Nephron (organoid): ENCODE data around the gene STK32B.

Source experiments
- H3K27ac Mint-ChIP-seq, 3 experiments: 2 replicates each; pipeline ENCODE4 v1.8.0; 2020; ENCODE audit warnings: mixed read lengths in 3 of 3, mild to moderate bottlenecking in 2 of 3, moderate library complexity in 1 of 3
- H3K27me3 Mint-ChIP-seq: 2 replicates; pipeline ENCODE4 v1.8.0; 2021; ENCODE audit warnings: low read depth, mild to moderate bottlenecking, moderate library complexity, mixed read lengths
- H3K36me3 Mint-ChIP-seq: 2 replicates; pipeline ENCODE4 v1.8.0; 2020; ENCODE audit warnings: low read depth, mixed read lengths
- H3K4me1 Mint-ChIP-seq: 2 replicates; pipeline ENCODE4 v1.8.0; 2020; ENCODE audit warnings: mixed read lengths
- H3K4me3 Mint-ChIP-seq, 3 experiments: 2 replicates each; pipeline ENCODE4 v1.8.0; 2020; ENCODE audit warnings: mild to moderate bottlenecking in 3 of 3, mixed read lengths in 3 of 3, moderate library complexity in 2 of 3
- H3K9me3 Mint-ChIP-seq: 2 replicates; pipeline ENCODE4 v1.8.0; 2020; ENCODE audit warnings: mixed read lengths
- TF ChIP-seq, protein P1 (sequence below), 3 experiments: fragments of 200-600 bp; sonication (generic); IDR thresholded peaks; one replicate each; pipeline ENCODE4 v1.5.0; 2021; ENCODE audit warnings: antibody characterized with exemption in 3 of 3; ENCODE audit not compliant: unreplicated experiment in 3 of 3

STK32B gene

DNA sequence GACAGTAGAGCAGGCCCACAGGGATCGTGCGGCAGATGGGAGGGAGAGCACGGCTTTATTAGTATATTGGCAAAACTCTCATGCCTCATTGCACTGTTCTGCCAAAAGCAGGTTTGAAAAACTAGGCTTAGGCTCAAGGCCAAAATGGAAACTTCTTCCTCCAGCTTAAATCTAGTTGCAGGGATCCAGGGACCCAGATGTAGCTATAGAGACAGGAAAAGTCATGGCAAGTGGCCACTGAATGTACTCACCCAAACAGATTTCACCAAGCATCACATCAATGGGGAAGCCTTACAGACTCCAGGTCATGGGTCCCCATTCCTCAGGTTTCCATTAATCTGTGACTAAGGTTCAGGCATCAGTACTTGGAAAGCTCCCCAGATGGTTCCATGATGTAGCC lies 149.2 kb downstream of the STK32B start:
- TF ChIP-seq, protein P1, sequence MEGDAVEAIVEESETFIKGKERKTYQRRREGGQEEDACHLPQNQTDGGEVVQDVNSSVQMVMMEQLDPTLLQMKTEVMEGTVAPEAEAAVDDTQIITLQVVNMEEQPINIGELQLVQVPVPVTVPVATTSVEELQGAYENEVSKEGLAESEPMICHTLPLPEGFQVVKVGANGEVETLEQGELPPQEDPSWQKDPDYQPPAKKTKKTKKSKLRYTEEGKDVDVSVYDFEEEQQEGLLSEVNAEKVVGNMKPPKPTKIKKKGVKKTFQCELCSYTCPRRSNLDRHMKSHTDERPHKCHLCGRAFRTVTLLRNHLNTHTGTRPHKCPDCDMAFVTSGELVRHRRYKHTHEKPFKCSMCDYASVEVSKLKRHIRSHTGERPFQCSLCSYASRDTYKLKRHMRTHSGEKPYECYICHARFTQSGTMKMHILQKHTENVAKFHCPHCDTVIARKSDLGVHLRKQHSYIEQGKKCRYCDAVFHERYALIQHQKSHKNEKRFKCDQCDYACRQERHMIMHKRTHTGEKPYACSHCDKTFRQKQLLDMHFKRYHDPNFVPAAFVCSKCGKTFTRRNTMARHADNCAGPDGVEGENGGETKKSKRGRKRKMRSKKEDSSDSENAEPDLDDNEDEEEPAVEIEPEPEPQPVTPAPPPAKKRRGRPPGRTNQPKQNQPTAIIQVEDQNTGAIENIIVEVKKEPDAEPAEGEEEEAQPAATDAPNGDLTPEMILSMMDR (IDR thresholded peaks at IDR 0.05; ENCODE audit: unreplicated experiment in 3 of 3) = no peak
- H3K36me3 Mint-ChIP-seq = no peaks in the 10 kb centered on the region
- no peak overlapping the region for H3K4me3 Mint-ChIP-seq

DNA sequence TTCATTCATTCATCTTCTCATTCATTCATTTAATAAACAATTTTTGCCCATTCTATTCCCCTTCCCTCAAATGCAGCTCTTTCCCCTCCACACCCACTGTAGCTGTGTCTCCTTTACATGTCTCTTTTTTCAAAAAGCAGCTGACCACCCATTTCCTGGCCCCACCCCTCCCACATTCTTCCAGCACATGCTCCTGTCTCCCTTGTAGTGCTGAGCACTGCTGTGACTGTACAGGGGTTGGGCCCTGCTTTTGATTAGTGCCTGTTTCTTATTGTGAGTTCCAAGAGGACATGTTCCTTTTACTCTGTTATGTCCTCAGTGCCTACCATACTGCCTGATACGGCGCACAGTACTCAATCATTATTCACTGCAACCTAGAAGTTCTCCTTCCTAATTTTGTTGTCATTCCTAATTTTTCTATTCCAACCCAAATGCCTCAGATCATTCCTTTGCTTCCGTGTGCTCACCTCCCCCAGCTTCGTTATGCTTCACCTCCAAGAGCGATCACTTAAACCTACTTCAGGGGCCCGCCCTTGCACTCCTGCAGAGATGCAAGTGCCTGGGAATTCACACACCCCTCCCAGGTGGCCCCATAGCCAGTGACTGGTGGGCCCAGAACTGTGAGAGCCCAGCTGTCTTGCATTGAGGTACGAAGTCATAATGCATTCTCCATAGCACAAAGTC lies 152.2 kb downstream of the STK32B start:
- Mint-ChIP-seq H3K27ac (no peak overlapping the region), H3K27me3 (peaks cover 20% of the 10 kb centered on the region), H3K36me3 (no peaks in the 10 kb centered on the region), H3K4me3 (no peak overlapping the region), H3K4me1 (peaks cover 10% of the 10 kb centered on the region), H3K9me3 (peaks cover 6% of the 10 kb centered on the region)
- TF ChIP-seq, protein P1 (IDR thresholded peaks at IDR 0.05; ENCODE audit: unreplicated experiment in 3 of 3) = no peak

More for the DNA sequence above, 149.2 kb downstream of the STK32B start:
- peaks cover 4% of the 10 kb centered on the region for H3K4me1 Mint-ChIP-seq
- peaks cover 3% of the 10 kb centered on the region for H3K9me3 Mint-ChIP-seq
- peaks cover 18% of the 10 kb centered on the region for H3K27me3 Mint-ChIP-seq
- H3K27ac Mint-ChIP-seq = no peak overlapping the region

- TF ChIP-seq, protein P1 (IDR thresholded peaks at IDR 0.05; ENCODE audit: unreplicated experiment in 3 of 3) = no peak
- peaks cover 6% of the 10 kb centered on the region for H3K9me3 Mint-ChIP-seq
- H3K36me3 Mint-ChIP-seq = no peaks in the 10 kb centered on the region
- H3K27ac Mint-ChIP-seq = no peak overlapping the region
- H3K4me1 Mint-ChIP-seq = peaks cover 10% of the 10 kb centered on the region
- no peak overlapping the region for H3K4me3 Mint-ChIP-seq
- peaks cover 23% of the 10 kb centered on the region for H3K27me3 Mint-ChIP-seq
Measured at GRCh38 chr4:5203993-5204310, 152.7 kb downstream of the STK32B start.

- no peak overlapping the region for H3K27ac Mint-ChIP-seq
- peaks cover 20% of the 10 kb centered on the region for H3K27me3 Mint-ChIP-seq
- TF ChIP-seq, protein P1 (IDR thresholded peaks at IDR 0.05; ENCODE audit: unreplicated experiment in 3 of 3) = no peak
- peaks cover 6% of the 10 kb centered on the region for H3K9me3 Mint-ChIP-seq
- peaks cover 10% of the 10 kb centered on the region for H3K4me1 Mint-ChIP-seq
- no peak overlapping the region for H3K4me3 Mint-ChIP-seq
- H3K36me3 Mint-ChIP-seq = no peaks in the 10 kb centered on the region
Measured at GRCh38 chr4:5204781-5205180, 153.5 kb downstream of the STK32B start.

DNA sequence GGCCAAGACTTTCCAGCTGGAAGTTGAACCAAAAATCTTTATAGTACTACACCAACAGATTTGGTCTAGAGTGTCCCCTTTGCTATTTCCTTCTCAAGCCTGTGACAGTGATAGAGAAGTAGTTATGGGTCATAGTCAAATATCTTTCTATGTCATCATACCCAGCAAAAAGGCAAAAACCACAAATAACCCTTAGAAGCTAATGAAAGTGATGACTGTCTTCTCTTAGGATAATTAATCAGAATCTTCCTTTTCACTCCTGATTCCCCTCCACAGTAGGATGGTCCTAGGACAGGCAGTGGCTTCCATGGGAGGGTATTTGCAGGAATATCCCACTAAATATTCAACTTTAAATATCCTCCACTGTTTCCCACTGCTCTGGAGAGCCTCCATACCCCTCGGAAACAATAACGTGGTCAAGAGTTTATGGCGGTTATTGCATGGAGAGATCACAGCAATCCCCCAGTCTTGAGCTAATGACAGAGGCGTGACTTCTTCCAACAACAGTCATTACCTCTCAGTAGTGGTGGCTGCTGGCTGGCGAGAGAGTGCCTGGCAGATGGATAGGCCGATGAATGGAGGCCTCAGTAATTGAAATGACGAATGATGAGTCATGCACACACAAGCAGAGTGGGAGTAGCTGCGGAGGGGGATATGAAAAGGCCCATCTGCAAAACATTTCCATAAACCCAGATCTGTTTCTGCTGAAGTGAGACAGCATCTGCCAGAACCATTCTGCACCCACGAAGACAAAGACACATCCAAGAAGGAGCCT lies 154.9 kb downstream of the STK32B start:
- H3K4me3 Mint-ChIP-seq = no peak overlapping the region
- H3K36me3 Mint-ChIP-seq = no peaks in the 10 kb centered on the region
- H3K4me1 Mint-ChIP-seq = peaks cover 12% of the 10 kb centered on the region
- peaks cover 19% of the 10 kb centered on the region for H3K27me3 Mint-ChIP-seq
- H3K9me3 Mint-ChIP-seq = peaks cover 6% of the 10 kb centered on the region
- TF ChIP-seq, protein P1 (IDR thresholded peaks at IDR 0.05; ENCODE audit: unreplicated experiment in 3 of 3) = no peak
- H3K27ac Mint-ChIP-seq = no peak overlapping the region
